Forelimb muscle (tissue), 1 donor: ENCODE data around the gene EIF4G3. TPM values are rescaled to one million over a fixed set of nuclear protein-coding genes. Genes with fewer than 3 reads are reported as not detected.
"Not testable (repeated sequence)": the region's sequence is repeated elsewhere in the genome, so short reads cannot be mapped to it uniquely, and the experiment has no call there.

Source experiments
- DNase-seq: peaks from one replicate; pipeline ENCODE4 v3.0.0-alpha.2; 2013; ENCODE audit warnings: low read depth
- polyA plus RNA-seq: library from polyadenylated mRNA; unstranded; fragments of 120-200 nt; gene quantifications from one replicate; pipeline ENCODE4 v1.2.1, GENCODE V29; 2013; ENCODE audit not compliant: insufficient read length

Gene EIF4G3
- polyA plus RNA-seq, 1 donor = 33.3 TPM

- DNase-seq = no peak
Observed at GRCh38 chr1:20830378-20830777, 346.3 kb downstream of the EIF4G3 start.

GRCh38 chr1:20829946-20830345, 346.8 kb downstream of the EIF4G3 start:
- no peak for DNase-seq

- no peak for DNase-seq
Observed at GRCh38 chr1:20829531-20829930, 347.2 kb downstream of the EIF4G3 start.

GRCh38 chr1:20823845-20824244, 352.9 kb downstream of the EIF4G3 start:
- DNase-seq = no peak

GRCh38 chr1:20821466-20821865, 355.2 kb downstream of the EIF4G3 start:
- DNase-seq = no peak

GRCh38 chr1:20819818-20820217, 356.9 kb downstream of the EIF4G3 start:
- DNase-seq = no peak

- no peak for DNase-seq
Observed at GRCh38 chr1:20814534-20814871, 362.2 kb downstream of the EIF4G3 start.

- no peak for DNase-seq
Observed at GRCh38 chr1:20811916-20812315, 364.8 kb downstream of the EIF4G3 start.

GRCh38 chr1:20793236-20793635, 383.5 kb downstream of the EIF4G3 start:
- no peak for DNase-seq

GRCh38 chr1:20792196-20792595, 384.5 kb downstream of the EIF4G3 start:
- peak; percentile 91 for DNase-seq

- no peak for DNase-seq
Observed at GRCh38 chr1:20790785-20791184, 385.9 kb downstream of the EIF4G3 start.

- DNase-seq = not testable (repeated sequence)
Observed at GRCh38 chr1:20789598-20789997, 387.1 kb downstream of the EIF4G3 start.

GRCh38 chr1:20787840-20788795, 388.6 kb downstream of the EIF4G3 start:
- DNase-seq = no peak

GRCh38 chr1:20787029-20787839, 389.5 kb downstream of the EIF4G3 start, which contains the start of gene HP1BP3:
HP1BP3 (minus strand) TSS chr1:20787307; CDS start chr1:20780440, 6,867 bp downstream.
- peak; percentile 50 for DNase-seq

GRCh38 chr1:20786253-20787028, 390.3 kb downstream of the EIF4G3 start:
- DNase-seq = peak; percentile 75

- no peak for DNase-seq
Observed at GRCh38 chr1:20785907-20786252, 390.8 kb downstream of the EIF4G3 start.

- DNase-seq = no peak
Observed at GRCh38 chr1:20775700-20776099, 401.0 kb downstream of the EIF4G3 start.

GRCh38 chr1:20771780-20772179, 404.9 kb downstream of the EIF4G3 start:
- DNase-seq = no peak

GRCh38 chr1:20770314-20771087, 406.2 kb downstream of the EIF4G3 start:
- no peak for DNase-seq

GRCh38 chr1:20767271-20767670, 409.4 kb downstream of the EIF4G3 start:
- no peak for DNase-seq

GRCh38 chr1:20763417-20763816, 413.3 kb downstream of the EIF4G3 start:
- no peak for DNase-seq
